Activated CD4-positive, alpha-beta T cell treated with anti-CD3 and anti-CD28 coated beads, Interleukin-2, amount 50 U/mL, for 4 hours (primary cell): ENCODE results near the gene NPAS1.

ENCODE experiments used
- DNase-seq, 2 experiments: peaks; one replicate each; pipeline ENCODE4 v3.0.0-alpha.2; 2020

The NPAS1 gene

DNA sequence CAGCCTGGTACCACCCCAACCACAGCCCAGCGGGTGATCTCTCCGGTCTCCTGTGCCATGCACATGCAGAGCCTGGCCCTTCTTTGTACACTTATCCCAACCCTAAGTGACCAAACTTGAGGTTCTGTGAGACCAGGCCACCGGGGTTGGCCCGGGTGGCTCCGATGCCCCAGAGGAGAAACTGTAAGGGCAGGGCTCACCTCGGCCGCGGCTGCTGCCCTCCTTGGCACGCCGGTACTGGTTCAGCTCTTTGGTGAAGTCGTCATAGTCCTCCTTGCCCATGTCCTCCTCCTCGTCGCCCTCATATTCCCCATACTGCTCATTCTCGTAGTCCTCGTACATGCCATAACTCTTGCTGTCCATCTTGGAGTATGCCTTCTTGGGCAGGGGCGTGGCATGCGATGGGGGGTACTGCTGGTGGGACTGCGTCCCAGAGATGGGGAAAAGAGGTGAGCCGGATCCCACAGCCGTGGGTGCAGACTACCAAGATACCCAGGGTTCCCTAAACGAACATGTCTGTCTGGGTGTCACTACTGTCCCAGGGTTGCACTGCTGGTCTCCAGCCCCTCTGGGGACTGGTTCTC lies 70.2 kb downstream of the NPAS1 start:
- no peak for DNase-seq

DNA sequence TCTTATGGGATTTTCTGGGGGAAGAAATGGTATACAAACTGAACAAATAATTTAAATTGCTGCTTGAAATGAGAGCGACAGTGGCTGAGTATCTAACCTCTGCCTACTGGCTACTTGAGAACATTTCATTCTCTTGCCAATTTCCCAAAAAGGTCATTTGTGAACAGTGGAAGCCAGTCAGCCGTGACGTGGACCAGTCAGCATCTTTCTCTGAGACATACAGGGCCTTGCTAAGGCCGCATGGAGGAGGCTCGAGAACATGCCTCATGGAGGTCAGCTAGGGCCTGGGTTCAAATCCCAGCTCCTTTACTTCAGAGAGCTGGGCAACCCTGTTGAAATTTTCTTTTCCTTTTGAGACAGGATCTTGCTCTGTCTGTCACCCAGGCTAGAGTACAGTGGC lies 73.6 kb downstream of the NPAS1 start:
- no peak for DNase-seq

DNA sequence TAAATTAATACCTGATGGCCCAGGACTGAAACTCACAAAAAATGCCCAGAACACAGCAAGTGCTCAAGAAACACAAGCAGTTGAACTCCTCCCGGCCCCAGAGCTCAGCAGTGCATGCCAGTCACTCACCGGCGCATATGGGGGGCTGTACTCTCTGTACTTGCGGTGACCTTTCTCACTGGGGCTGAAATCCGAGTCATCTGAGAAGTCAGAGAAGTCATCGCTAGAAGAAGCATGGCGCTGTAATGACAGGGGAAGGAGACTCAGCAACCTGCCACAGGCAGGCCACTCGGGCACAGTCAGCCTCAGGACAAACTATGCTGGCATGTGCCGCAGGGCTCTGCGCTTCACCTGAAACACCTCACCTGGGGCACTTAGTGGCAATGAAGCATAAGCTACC lies 74.2 kb downstream of the NPAS1 start:
- DNase-seq, result no peak

DNA sequence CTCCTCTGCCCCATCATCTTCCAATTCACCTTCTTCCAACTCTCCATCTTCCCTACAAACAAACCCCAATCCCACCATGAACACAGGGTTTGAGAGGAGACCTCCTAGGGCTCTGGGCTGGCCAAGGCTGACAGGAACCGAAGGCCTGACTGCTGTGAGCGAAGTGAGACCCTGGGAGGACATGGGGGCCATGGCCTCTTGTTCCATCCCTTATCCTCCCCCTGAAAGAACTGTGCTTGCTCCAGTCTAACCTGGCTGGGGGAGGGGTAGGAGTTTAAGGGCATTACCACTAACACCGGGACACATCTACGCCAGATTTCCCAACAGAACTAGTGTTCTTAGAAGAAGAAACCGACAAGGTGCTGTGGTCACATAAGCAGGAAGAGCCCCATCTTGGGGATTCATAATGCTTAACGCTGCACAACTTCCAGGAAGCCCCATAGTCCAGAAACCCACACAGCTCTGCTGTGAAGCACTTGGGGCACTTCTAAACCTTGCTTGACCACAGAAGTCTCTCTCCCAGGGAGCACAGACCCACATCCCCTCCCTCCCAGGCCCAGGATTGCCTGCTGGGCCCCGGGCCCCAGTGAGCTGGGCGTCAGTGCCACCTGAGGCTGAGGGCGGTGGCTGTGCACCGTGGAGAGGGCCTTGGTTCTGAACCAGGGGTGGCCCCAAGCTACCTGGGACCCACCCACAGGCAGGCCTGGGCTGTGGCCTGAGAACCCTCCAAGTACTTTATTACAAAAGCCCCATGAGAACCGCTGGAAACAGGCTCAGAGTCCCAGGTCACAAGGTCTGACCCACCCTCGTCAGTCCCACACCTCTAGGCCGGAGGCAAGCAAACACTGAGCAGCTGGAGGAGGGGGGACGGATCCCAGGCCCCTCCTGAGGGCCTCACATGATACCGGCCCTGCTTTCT lies 75.2 kb downstream of the NPAS1 start:
- no peak for DNase-seq
